Raji (cell line): ENCODE measurements around the gene CCDC57.

Experiments
- POLR2A ChIP-seq: IDR thresholded peaks from 2 replicates; pipeline ENCODE4 v1.6.1; 2011; ENCODE audit warnings: low read depth, low read length, control low read depth; ENCODE audit not compliant: insufficient read depth

CCDC57 gene

DNA sequence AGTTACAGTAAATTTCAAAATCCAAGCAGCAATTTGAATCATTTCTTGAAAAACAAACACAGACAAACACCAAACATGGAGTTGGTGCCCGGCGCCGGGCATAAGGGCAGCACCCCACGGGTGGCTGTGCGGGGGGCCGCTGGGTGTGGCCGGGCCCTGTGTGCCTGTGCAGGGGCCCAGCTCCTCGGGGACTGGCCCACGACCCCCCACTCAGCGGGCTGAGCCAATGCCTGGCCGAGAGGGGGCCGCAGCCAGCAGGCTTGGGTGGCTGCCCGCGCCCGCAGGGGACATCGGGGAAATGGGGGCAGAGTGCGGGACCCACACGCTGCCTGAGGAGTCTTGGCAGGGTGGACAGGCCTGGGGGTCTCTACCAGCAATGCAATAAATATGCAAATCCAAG lies 134.2 kb downstream of the CCDC57 start:
- TF ChIP-seq POLR2A, result no peak

DNA sequence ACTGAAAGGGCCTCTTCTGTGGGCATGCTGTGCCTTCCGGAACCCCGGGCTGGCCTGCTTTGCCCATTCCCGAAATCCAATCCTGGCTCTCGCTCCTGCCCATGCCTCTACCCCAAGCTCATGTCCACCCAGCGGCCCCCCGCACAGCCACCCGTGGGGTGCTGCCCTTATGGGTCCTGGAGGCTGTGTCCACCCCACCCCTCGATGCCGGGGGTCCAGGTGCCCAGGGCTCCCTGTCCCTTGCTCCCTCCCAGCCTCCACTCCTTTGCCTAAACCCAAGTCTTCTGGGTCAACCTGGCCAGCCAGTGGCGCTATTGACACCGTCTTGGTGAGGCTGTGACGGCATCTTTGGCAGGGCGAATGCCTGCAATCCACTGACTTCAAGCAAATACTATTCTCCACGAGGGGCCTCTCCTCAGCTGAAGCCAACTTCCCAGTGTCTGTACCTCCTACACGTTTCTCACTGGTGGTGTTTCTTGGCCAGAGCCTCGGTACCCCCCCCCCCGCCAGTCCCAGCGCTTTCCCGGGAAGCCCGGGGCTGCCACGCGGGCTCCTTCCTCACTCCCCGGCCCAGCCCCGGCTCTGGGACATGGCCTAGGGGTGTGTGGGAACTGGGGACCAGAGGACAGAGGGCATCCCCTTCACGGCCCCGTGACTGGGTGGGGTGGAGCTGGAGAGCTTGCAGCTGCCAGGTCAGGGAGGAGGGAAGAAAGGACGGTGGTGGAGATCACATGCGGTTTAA lies 134.9 kb downstream of the CCDC57 start:
- no peak for TF ChIP-seq POLR2A

DNA sequence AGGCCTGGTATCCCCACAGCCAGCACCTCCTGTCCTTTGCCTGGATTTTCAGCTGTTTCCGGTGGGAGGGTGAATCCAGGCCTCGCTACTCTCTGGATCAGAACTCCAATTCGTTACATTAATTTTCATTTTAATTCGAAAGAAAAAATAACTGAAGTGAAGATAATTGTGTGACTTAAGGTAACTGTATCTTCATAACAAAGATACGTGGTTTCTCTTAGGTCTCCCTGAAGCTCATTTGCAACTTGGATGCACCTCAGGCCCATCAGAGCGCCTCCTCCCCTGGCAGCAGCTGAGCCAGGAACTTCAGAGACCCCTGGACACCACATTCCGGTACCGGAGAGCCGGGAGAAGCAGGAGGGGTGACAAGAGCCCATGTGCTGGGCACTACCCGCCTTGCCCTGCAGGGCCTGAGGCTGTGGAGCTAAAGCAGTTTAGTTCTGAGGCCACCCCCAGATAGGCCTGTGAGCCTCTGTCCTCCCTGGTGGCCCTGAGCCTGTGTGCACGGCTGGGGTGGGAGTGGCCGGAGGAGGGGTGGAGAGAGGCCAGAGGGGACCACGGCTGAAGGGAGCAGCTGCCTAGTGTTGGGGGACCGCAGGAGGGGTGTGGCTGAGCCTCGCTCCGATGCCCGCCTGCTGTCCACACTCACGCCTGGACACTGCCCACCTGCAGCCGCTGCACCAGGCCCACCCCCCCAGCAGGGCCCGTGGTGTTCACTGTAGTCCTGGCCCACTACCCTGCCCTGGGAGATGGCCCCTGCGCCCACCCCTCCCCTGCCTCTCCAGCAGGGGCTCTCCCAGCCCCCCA lies 135.7 kb downstream of the CCDC57 start:
- TF ChIP-seq POLR2A, result no peak

DNA sequence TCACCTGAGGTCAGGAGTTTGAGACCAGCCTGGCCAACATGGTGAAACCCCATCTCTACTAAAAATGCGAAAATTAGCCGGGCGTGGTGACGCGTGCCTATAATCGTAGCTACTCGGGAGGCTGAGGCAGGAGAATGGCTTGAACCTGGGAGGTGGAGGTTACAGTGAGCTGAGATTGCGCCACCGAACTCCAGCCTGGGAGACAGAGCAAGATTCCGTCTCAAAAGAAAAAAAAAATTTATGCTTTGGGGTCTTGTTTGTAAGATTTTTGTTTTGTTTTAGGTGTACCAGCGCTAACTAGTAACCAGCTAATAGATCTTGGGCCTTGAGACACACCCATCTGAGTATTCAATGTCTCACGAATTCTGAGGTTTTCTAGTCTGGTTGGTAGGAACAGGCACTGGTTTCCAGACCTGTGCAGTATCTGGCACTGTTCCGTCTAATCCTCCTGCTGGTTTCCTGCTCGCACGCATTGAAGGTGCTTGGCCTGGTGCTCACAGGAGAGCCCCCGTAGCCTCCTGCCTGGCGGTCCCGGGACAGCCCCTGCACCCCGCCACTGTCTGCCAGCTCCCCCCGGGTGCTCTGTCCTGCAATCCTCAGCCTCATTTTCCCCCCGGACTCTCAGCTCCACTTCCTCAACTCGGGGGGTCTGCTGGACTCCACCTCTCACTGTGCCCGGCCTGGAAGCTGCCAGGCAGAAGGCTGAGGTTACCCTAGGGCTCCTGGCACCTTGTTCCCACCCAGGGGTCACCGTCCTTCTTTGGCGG lies 136.4 kb downstream of the CCDC57 start:
- TF ChIP-seq POLR2A, result no peak

DNA sequence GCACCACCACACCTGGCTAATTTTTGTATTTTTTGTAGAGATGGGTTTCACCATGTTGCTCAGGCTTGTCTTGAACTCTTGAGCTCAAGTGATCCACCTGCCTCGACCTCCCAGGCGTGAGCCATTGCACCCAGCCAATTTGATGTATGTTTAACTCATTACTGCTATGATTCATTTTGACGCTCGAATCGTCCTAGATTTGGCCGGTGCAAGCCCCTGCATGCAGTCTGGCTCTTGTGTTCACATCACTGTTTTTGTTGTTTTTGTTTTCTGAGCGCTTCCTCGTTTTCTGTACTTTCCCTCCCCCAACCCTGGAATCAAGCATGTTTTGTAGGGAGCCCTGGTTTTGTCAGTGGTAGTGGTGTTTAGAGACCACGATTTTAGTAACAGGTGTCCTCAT lies 139.2 kb downstream of the CCDC57 start:
- TF ChIP-seq POLR2A, result no peak

DNA sequence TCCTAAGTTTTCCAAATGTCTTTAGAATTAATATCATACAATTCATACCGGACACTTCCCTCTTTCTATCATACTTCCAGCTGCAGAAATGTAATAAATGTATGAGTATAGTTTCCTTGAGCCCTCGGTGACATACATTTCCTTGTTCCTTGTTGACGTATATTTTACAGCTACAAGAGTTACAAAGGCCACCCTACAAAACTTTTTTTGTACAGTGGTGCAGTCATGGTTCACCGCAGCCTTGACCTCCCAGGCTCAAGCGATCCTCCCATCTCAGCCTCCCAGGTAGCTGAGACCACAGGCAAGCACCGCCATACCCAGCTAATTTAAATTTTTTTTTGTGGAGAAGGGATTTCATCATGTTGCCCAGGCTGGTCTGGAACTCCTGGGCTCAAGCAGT lies 139.8 kb downstream of the CCDC57 start:
- TF ChIP-seq POLR2A, result no peak

DNA sequence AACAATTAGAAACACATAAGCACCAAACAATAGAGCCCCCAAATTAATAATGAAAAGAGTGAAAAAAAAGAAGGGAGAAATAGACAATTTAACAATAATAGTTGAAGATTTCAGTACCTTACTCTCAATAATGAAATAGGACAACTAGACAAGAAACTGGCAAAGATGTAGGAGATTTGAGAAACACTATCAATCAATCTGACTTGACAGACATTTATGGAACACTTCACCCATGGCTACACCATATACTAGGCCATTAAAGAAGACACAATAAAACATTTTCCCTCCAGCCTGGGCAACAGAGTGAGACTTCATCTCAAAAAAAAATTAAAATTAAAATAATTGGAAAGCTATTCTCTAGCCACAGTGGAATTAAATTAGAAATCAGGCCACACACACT lies 142.0 kb downstream of the CCDC57 start:
- no peak for TF ChIP-seq POLR2A

DNA sequence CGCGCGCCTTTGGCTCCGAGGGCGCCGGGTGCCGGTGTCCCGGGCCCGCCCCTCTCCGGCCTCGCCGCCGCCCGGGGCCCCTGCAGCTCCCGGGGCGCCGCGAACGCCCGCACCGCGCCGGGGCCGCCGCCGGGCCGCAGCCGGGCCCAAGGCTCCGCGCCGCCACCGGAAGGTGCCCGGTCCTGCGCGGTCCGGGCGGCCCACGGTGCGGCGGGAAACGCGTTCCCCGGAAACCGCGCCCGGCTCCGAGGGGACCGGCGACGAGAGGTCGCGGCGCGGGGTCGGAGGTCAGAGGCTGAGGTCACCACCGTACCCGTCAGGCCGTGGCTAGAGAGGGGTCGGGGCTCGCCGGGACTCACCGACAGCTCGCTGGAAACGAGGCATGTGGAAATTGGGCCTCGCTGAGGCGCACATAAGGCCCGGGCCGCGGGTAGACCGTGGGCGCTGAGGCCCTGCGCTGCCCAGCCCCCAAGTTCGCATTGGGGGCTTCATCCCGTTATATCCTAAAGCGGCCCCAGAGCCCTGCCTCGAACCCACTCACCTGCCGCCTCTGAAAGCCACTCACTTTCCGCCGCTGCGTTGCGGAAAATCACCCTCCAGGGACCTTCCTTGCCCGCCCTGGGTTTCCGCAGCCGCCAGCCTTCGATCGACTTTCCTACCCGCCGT lies 146.9 kb downstream of the CCDC57 start, which contains the start of gene DUS1L:
Gene DUS1L (minus strand): TSS at position 167 of the 666 bp plus-strand sequence. CDS start 745 bp downstream, outside the sequence.
- peak; percentile 72 for TF ChIP-seq POLR2A

DNA sequence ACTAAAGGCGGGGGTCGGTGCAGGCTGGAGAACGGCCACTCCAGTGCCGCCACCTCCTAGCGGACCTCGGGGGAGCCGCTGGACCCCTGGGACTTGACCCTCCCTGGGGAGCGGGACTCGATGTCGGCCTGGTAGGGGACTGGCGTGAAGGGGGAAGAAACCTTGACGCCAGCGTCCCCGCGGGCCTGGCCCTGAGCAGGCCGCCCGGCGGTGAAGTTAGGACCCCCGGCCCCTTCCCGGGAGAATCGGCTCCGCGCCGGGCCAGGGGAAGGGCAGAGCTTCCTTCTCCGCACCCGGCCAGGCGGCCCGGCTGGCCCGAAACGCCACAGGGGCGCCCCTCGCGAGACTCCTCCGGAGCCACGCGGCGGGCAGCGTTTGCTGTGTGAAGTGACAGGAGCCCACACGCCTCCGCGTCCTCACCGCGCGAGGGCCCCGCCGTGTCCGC lies 147.4 kb downstream of the CCDC57 start:
- TF ChIP-seq POLR2A, result no peak

DNA sequence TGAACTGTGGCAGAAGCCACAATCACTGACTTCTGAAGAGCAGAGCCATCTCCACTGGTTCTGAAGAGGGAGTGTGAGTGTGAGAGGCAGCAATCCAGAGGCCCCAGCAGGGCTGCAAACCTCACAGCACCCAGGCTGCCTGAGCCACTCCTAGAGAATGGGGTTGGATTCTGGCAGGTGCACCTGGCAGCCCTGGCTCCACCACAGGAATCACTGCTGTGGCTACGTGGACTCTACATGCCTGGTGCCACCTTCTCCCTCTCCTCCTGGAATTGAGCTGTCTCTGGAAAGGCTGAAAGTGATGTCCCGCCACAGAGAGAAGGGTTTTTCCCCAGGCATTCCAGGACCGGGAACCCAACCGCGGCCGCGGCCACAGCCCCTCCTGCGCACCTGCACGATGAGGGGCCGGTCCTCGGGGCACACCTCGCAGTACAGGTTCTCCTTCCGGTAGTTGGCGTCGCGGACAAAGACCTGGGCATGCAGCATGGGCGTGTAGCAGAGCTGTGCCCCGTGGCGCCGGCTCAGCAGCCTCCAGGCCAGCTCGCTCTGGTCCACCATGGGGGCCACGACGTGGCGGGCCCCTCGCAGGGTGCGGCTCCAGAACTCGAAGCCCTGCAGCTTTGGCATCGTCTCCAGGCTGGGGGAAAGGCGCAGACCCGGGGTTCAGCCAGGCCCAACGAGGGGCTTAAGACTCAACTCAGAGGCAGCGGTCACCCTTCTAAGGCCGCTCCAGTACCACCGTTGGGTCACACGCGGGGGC lies 148.0 kb downstream of the CCDC57 start:
- no peak for TF ChIP-seq POLR2A

DNA sequence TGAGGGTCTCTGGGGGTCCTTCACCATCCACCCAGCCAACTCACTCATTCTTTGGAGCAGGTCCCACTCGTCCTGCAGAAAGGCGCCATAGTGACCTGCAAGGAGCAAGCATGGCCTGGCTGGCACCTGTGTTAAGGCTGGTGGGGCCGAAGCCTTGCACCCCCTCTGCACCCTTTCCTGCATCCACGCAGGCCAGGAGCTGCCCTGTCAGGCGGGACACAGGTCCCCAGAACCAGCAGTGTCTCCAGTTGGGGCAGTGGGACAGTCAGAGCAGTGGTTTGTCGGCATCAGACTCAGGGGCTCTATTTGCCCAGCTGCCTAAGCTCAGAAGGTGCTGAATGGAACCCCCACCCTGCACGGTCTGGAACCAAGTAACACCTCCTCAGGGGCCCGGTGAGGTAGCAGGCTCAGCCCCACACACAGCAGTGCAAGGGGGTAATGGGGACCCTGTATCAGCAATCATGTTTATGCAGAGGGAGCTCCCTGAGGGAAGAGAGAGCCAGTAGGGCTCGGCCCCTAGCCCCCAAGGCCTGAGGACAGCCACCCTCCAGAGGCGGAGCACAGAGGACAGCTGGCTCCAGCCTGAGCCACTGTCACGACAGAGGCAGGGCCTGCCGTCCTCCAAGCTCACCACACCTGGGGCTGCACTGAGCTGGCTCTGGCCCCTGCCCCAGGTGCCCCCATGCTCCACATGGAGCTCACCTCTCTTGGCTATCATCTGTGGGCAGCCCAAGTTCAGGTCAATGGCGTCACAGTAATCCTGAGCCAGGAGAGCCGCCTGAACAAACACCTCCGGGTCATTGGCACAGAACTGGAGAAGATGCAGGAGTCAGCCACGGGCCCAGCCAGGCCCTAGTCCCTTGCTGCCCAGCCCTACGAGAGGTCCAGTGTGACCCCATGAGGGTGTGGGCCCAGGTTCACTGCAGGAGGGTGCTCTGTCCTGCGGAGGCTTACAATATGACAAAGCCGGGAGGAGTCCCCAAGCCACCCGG lies 148.9 kb downstream of the CCDC57 start:
- TF ChIP-seq POLR2A, result no peak

DNA sequence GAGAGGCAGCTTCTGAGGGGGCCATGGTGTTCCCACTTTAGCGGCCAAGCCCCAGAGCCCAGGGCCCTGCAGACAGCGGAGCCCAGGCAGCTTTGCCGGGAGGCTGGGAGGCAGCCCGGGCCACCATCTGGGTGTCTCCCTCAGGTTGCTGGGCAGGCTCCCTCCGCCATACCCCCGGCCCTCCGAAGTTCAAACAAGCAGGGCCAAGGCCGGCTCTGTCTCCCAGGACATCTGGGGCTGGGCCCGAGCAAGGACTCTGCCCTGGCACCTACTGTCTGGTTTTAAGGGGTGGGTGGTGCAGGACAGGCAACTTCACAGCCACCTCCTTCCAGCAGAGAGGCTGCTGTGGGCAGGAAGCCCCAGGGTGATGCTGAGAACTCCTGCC lies 149.7 kb downstream of the CCDC57 start:
- TF ChIP-seq POLR2A, result no peak
